HepG2 (cell line): ENCODE results near the gene PRSS33. TPM values are rescaled to one million over a fixed set of nuclear protein-coding genes. Genes with fewer than 3 reads are reported as not detected.

Experiments
- ATAC-seq: fragments of 200-7000 bp; cut with Tn5 transposase; 3 replicates; pipeline ENCODE4 v1.9.1; 2020; ENCODE audit warnings: mild to moderate bottlenecking, moderate library complexity
- BruUV-seq: library from RNA; stranded (reverse); fragments of 400-500 nt; replicated peaks from 2 replicates; lab custom pipeline; 2021; lab: Mats Ljungman, UMichigan
- CTCF ChIA-PET: fragments of 300-600 bp; formaldehyde crosslinking; extraction: SDS; loops from one replicate; lab custom pipeline; 2021; ENCODE audit warnings: low total read pairs, inconsistent platforms, low intra/inter-chr PET ratio; lab: Yijun Ruan, JAX
- POLR2A ChIA-PET: fragments of 350-600 bp; sonication (Branson Sonifier 250); formaldehyde crosslinking; loops from one replicate; lab custom pipeline; 2020; ENCODE audit warnings: antibody characterized with exemption, inconsistent platforms; lab: Yijun Ruan, JAX
- DNase-seq: peaks from one replicate; pipeline ENCODE4 v3.0.0-alpha.2; 2015; ENCODE audit warnings: low spot score
- FAIRE-seq: peaks from 3 replicates; lab custom pipeline; 2011; peaks lifted over from hg19 to GRCh38; lab: Jason Lieb, UNC
- H2AFZ ChIP-seq: one replicate; pipeline ENCODE4 v1.6.1; 2011; ENCODE audit warnings: low read length, inconsistent platforms
- H3K27ac ChIP-seq: fragments of 300-600 bp; 3 replicates; pipeline ENCODE4 v1.8.0; 2011; ENCODE audit warnings: mixed run types, mild to moderate bottlenecking, mixed read lengths, low read length, inconsistent platforms; ENCODE audit not compliant: insufficient read depth; ENCODE audit errors: extremely low read length
- H3K27me3 ChIP-seq, 2 experiments: fragments of 200-600 bp in 1 of 2; 2 replicates in 1 of 2; 3 replicates in 1 of 2; pipeline versions ENCODE4 v1.6.0 to v1.8.0; 2011; ENCODE audit warnings: low read length in 2 of 2, mild to moderate bottlenecking in 2 of 2, moderate library complexity in 2 of 2, inconsistent platforms in 1 of 2; ENCODE audit not compliant: insufficient read depth in 2 of 2, control insufficient read depth in 1 of 2
- H3K36me3 ChIP-seq, 2 experiments: fragments of 200-600 bp in 1 of 2; replicated peaks in 1 of 2; 2 replicates in 1 of 2; 3 replicates in 1 of 2; pipeline versions ENCODE4 v1.5.1 to v1.8.0; 2011; ENCODE audit warnings: low read length in 2 of 2, inconsistent platforms in 1 of 2; ENCODE audit not compliant: insufficient read depth in 2 of 2, control insufficient read depth in 1 of 2
- H3K4me1 ChIP-seq: 2 replicates; pipeline ENCODE4 v1.5.1; 2012; ENCODE audit warnings: low read length, inconsistent platforms; ENCODE audit not compliant: insufficient read depth
- H3K4me2 ChIP-seq: 2 replicates; pipeline ENCODE4 v1.6.0; 2011; ENCODE audit warnings: low read depth, low read length, inconsistent platforms
- H3K4me3 ChIP-seq, 3 experiments: fragments of 200-600 bp in 1 of 3; sonication (generic), shearing (Covaris generic) in 1 of 3; replicated peaks in 1 of 3; 2 replicates each; pipeline ENCODE4 v1.5.1; 2011 to 2016; ENCODE audit warnings: low read length in 3 of 3, inconsistent platforms in 2 of 3, low read depth in 2 of 3, mild to moderate bottlenecking in 2 of 3, control low read depth in 1 of 3, mixed read lengths in 1 of 3; ENCODE audit not compliant: insufficient read depth in 1 of 3
- H3K79me2 ChIP-seq: one replicate; pipeline ENCODE4 v1.6.1; 2011; ENCODE audit warnings: low read length, inconsistent platforms; ENCODE audit not compliant: insufficient read depth
- H3K9ac ChIP-seq: 2 replicates; pipeline ENCODE4 v1.6.0; 2011; ENCODE audit warnings: mild to moderate bottlenecking, low read depth, low read length, inconsistent platforms; ENCODE audit not compliant: insufficient read depth
- H3K9me3 ChIP-seq: 2 replicates; pipeline ENCODE4 v1.5.1; 2012; ENCODE audit warnings: mild to moderate bottlenecking, low read length
- H4K20me1 ChIP-seq: 2 replicates; pipeline ENCODE4 v1.6.0; 2011; ENCODE audit warnings: inconsistent platforms, mild to moderate bottlenecking, low read length, moderate library complexity; ENCODE audit not compliant: insufficient read depth
- SALL2 ChIP-seq: sonication (generic); formaldehyde crosslinking; IDR thresholded peaks from 2 replicates; pipeline ENCODE4 v1.8.1; 2023; ENCODE audit warnings: mild to moderate bottlenecking, missing genetic modification reagents, inconsistent platforms
- TP53 ChIP-seq: sonication (generic); formaldehyde crosslinking; conservative IDR thresholded peaks from 2 replicates; pipeline ENCODE4 v1.4.0; 2020; ENCODE audit warnings: missing genetic modification reagents
- ZBTB33 ChIP-seq: sonication (generic); formaldehyde crosslinking; IDR thresholded peaks from 2 replicates; pipeline ENCODE4 v1.4.0; 2020; ENCODE audit warnings: missing genetic modification reagents
- ZNF460 ChIP-seq: sonication (generic); formaldehyde crosslinking; IDR thresholded peaks from 2 replicates; pipeline ENCODE4 v1.5.1; 2020; ENCODE audit warnings: missing genetic modification reagents, mild to moderate bottlenecking, borderline replicate concordance
- WGBS: methylation state at CpG from one replicate; pipeline ENCODE4 v1.1.6; 2017; ENCODE audit warnings: low lambda C conversion rate; 5-methylcytosine and 5-hydroxymethylcytosine counted together
- in situ Hi-C: cut with HindIII; loops from 2 replicates; pipeline ENCODE4 v1.10.0; 2017; ENCODE audit warnings: low pct_unique_long_range_greater_than_20kb; ENCODE audit not compliant: extremely low pct_ligation_motif_present
- intact Hi-C: fragments of 100-400 bp; cut with micrococcal nuclease; formaldehyde crosslinking; loops from one replicate; pipeline ENCODE4 v1.10.0; 2022; ENCODE audit not compliant: unreplicated experiment
- polyA plus RNA-seq, 8 experiments: library from polyadenylated mRNA; depleted of rRNA in 3 of 8; stranded (reverse) in 7 of 8; unstranded in 1 of 8; fragments of >200 nt; fragmentation: Illumina TruSeq in 4 of 8; extraction: Trizol in 4 of 8; gene quantifications; 2 replicates each; pipeline versions ENCODE4 v1.2.1 to v1.2.3, GENCODE V29; 2011 to 2016; ENCODE audit warnings: low read depth in 4 of 8, missing spikeins in 1 of 8, mixed read lengths in 1 of 8; ENCODE audit not compliant: insufficient read depth in 1 of 8
- total RNA-seq, 5 experiments: library from RNA; depleted of rRNA; stranded (reverse); fragments of >200 nt; fragmentation: Illumina TruSeq; extraction: Trizol; gene quantifications; 2 replicates each; pipeline ENCODE4 v1.2.3, GENCODE V29; 2016; ENCODE audit warnings: low read depth in 1 of 5

The PRSS33 gene
- total and polyA plus RNA-seq, 2 of the 13 experiments (the other 11 are each of a cell fraction or from before 2014, with no cell fraction given), result not detected

- Histone ChIP-seq H4K20me1 (no peaks in the 10 kb centered on the region), H3K79me2 (no peaks in the 10 kb centered on the region), H3K4me3 (peak overlapping the region in 1 of 3 experiments; percentile 19; a peak in 1 of 6 replicates), H3K36me3 (no peaks in the 10 kb centered on the region), H3K9me3 (no peaks in the 10 kb centered on the region), H3K27ac (no peak overlapping the region), H2AFZ (no peak overlapping the region), H3K9ac (no peak overlapping the region), H3K4me2 (peak overlapping the region; percentile 42), H3K27me3 (peaks cover 4 to 60% of the 10 kb centered on the region in 2 experiments; a peak in 4 of 5 replicates), H3K4me1 (peaks cover 18% of the 10 kb centered on the region)
- TF ChIP-seq ZBTB33 (CRISPR knock-in tag) (peak; percentile 40; the same call in 1 of the 2 replicates), TP53 (CRISPR knock-in tag) (no peak)
- ChIA-PET CTCF (no interaction called here), POLR2A (interaction anchor here (1.1 kb wide), 1 partner anchor 7 kb away, joined by 3 read pairs; no protein-coding TSS in a partner anchor)
- no TSS peak for BruUV-seq
- ATAC-seq (no peak; the same call in 2 of the 3 replicates), FAIRE-seq (no peak), DNase-seq (no peak)
- WGBS, result 80% methylated on average over 1 of the region's 15 CpGs
- intact Hi-C loops (no loop called here), in situ Hi-C loops (loop anchor here (5.0 kb wide), 1 partner anchor 43 kb away; no protein-coding TSS in a partner anchor)
These were observed 2.8 kb downstream of the PRSS33 start for GRCh38 chr16:2784358-2785100.

GRCh38 chr16:2783581-2784357 is 3.6 kb downstream of the PRSS33 start:
- Histone ChIP-seq H3K9me3 (no peaks in the 10 kb centered on the region), H3K9ac (no peak overlapping the region), H3K4me1 (peaks cover 22% of the 10 kb centered on the region), H2AFZ (no peak overlapping the region), H3K4me3 (no peak overlapping the region)
- in situ Hi-C loops, result no loop called here
- BruUV-seq, result no TSS peak
- POLR2A ChIA-PET, result interaction anchor here (1.1 kb wide), 1 partner anchor 8 kb away, joined by 3 read pairs; no protein-coding TSS in a partner anchor
- 50% methylated on average over 6 of the region's 15 CpGs for WGBS
- TF ChIP-seq SALL2 (CRISPR knock-in tag) (no peak), ZNF460 (CRISPR knock-in tag) (no peak)
- TF ChIP-seq, all 625 proteins: peak for 0
- CTCF ChIA-PET, result no interaction called here
- intact Hi-C loops, result no loop called here
- Histone ChIP-seq H3K27ac (no peak overlapping the region), H3K36me3 (no peaks in the 10 kb centered on the region), H4K20me1 (no peaks in the 10 kb centered on the region), H3K79me2 (no peaks in the 10 kb centered on the region), H3K4me2 (no peak overlapping the region), H3K27me3 (peaks cover 4 to 54% of the 10 kb centered on the region in 2 experiments; a peak in 4 of 5 replicates)
- FAIRE-seq, result no peak
- no peak for ATAC-seq
- no peak for DNase-seq
